K562 (cell line): ENCODE results near the gene SNX25. TPM values are rescaled to one million over a fixed set of nuclear protein-coding genes. Genes with fewer than 3 reads are reported as not detected.

Experiments used
- ARID1B ChIP-seq: fragments of 450-650 bp; IDR thresholded peaks from 2 replicates; pipeline ENCODE4 v1.6.1; 2016; ENCODE audit warnings: antibody characterized with exemption, mild to moderate bottlenecking, inconsistent platforms
- DIDO1 ChIP-seq: fragments of 450-650 bp; IDR thresholded peaks from 2 replicates; pipeline ENCODE4 v1.6.1; 2016; ENCODE audit warnings: low read depth, missing biosample characterization, missing genetic modification characterization
- EP400 ChIP-seq: fragments of 450-650 bp; IDR thresholded peaks from 2 replicates; pipeline ENCODE4 v1.6.1; 2017; ENCODE audit warnings: antibody characterized with exemption, mild to moderate bottlenecking, moderate library complexity
- FOSL1 ChIP-seq: fragments of 200-800 bp; sonication (Bioruptor generic); conservative IDR thresholded peaks from 2 replicates; pipeline ENCODE4 v1.6.1; 2016; ENCODE audit warnings: missing genetic modification characterization, missing compliant biosample characterization
- MYNN ChIP-seq, 2 experiments: sonication (generic); formaldehyde crosslinking in 1 of 2; IDR thresholded peaks; 2 replicates each; pipeline versions ENCODE4 v1.5.0 to v1.6.1; 2016 to 2020; ENCODE audit warnings: antibody characterized with exemption in 1 of 2, missing genetic modification reagents in 1 of 2
- NFRKB ChIP-seq: fragments of 450-650 bp; IDR thresholded peaks from 2 replicates; pipeline ENCODE4 v1.6.1; 2016; ENCODE audit warnings: low read depth
- RBM14 ChIP-seq: fragments of 200-400 bp; formaldehyde crosslinking; IDR thresholded peaks from 2 replicates; pipeline ENCODE4 v1.6.1; 2018; ENCODE audit warnings: low read depth, mild to moderate bottlenecking, low read length, moderate library complexity, borderline replicate concordance; ENCODE audit not compliant: insufficient read depth
- TCF7 ChIP-seq: sonication (generic); IDR thresholded peaks from 2 replicates; pipeline ENCODE4 v1.6.1; 2016; ENCODE audit warnings: antibody characterized with exemption, borderline replicate concordance
- ZC3H8 ChIP-seq: fragments of 450-650 bp; IDR thresholded peaks from 2 replicates; pipeline ENCODE4 v1.6.1; 2017
- ZFX ChIP-seq: sonication (generic); formaldehyde crosslinking; IDR thresholded peaks from 2 replicates; pipeline ENCODE4 v1.8.0; 2022; ENCODE audit warnings: mild to moderate bottlenecking, missing genetic modification reagents, moderate library complexity
- ZNF143 ChIP-seq: sonication (generic); formaldehyde crosslinking; IDR thresholded peaks from 2 replicates; pipeline ENCODE4 v1.9.0; 2022; ENCODE audit warnings: mild to moderate bottlenecking, missing genetic modification reagents
- ZNF318 ChIP-seq, 2 experiments: fragments of 450-650 bp; IDR thresholded peaks; 2 replicates each; pipeline ENCODE4 v1.6.1; 2016; ENCODE audit warnings: mild to moderate bottlenecking in 2 of 2, borderline replicate concordance in 1 of 2, low read depth in 1 of 2, moderate library complexity in 1 of 2
- ZNF347 ChIP-seq: fragments of 450-650 bp; formaldehyde crosslinking; IDR thresholded peaks from 2 replicates; pipeline ENCODE4 v1.4.0; 2020; ENCODE audit warnings: low read depth, mild to moderate bottlenecking, moderate library complexity
- polyA plus RNA-seq, 8 experiments: library from polyadenylated mRNA; depleted of rRNA in 4 of 8; stranded (reverse) in 5 of 8; unstranded in 3 of 8; fragments of >200 nt; fragmentation: Nextera tagmentation in 2 of 8; fragmentation: Illumina TruSeq in 1 of 8; extraction: Ambion mirVana in 2 of 8; extraction: Trizol in 1 of 8; gene quantifications; 2 replicates each; pipeline versions ENCODE4 v1.2.1 to v1.2.3, GENCODE V29; 2011 to 2014; ENCODE audit warnings: inconsistent platforms in 1 of 8, missing spikeins in 1 of 8
- total RNA-seq, 7 experiments: library from RNA; depleted of rRNA in 6 of 7; stranded (reverse); fragments of >200 nt in 6 of 7; fragmentation: Illumina TruSeq in 2 of 7; extraction: Trizol in 2 of 7; gene quantifications; 2 replicates each; pipeline versions ENCODE4 v1.2.1 to v1.2.3, GENCODE V29; 2011 to 2021; ENCODE audit warnings: low replicate concordance in 1 of 7
- TF ChIP-seq, protein P1 (sequence below), 2 experiments: fragments of 450-650 bp in 1 of 2; IDR thresholded peaks; 2 replicates each; pipeline ENCODE4 v1.6.1; 2011 to 2017; ENCODE audit warnings: low read depth in 2 of 2, antibody characterized with exemption in 1 of 2, borderline replicate concordance in 1 of 2, low read length in 1 of 2, mild to moderate bottlenecking in 1 of 2, mixed read lengths in 1 of 2; ENCODE audit not compliant: control insufficient read depth in 1 of 2
- TF ChIP-seq, protein P2 (sequence below): sonication (generic); formaldehyde crosslinking; IDR thresholded peaks from 2 replicates; pipeline ENCODE4 v1.8.0; 2022; ENCODE audit warnings: mild to moderate bottlenecking, missing genetic modification reagents, borderline replicate concordance

Gene SNX25
- total and polyA plus RNA-seq, 9 of the 15 experiments (the other 6 are each of a cell fraction or from before 2014, with no cell fraction given) = 2.5 to 23.4 (median 13.3) TPM

- TF ChIP-seq ZNF318 (IDR thresholded peaks at IDR 0.05; ENCODE audit: borderline replicate concordance in 1 of 2, low read depth in 1 of 2) (no peak), ZNF143 (no peak), ZNF347 (CRISPR knock-in tag) (no peak), NFRKB (no peak), TCF7 (no peak), DIDO1 (tag) (no peak), FOSL1 (tag) (peak; percentile 92), ARID1B (peak; percentile 76), ZFX (CRISPR knock-in tag) (no peak), EP400 (0 out of 2 replicates have a peak, but pooled peaks have one; percentile 16), ZC3H8 (no peak), RBM14 (no peak), MYNN (IDR thresholded peaks at IDR 0.05) (no peak), MYNN (CRISPR knock-in tag; IDR thresholded peaks at IDR 0.05) (no peak)
- TF ChIP-seq, protein P1, sequence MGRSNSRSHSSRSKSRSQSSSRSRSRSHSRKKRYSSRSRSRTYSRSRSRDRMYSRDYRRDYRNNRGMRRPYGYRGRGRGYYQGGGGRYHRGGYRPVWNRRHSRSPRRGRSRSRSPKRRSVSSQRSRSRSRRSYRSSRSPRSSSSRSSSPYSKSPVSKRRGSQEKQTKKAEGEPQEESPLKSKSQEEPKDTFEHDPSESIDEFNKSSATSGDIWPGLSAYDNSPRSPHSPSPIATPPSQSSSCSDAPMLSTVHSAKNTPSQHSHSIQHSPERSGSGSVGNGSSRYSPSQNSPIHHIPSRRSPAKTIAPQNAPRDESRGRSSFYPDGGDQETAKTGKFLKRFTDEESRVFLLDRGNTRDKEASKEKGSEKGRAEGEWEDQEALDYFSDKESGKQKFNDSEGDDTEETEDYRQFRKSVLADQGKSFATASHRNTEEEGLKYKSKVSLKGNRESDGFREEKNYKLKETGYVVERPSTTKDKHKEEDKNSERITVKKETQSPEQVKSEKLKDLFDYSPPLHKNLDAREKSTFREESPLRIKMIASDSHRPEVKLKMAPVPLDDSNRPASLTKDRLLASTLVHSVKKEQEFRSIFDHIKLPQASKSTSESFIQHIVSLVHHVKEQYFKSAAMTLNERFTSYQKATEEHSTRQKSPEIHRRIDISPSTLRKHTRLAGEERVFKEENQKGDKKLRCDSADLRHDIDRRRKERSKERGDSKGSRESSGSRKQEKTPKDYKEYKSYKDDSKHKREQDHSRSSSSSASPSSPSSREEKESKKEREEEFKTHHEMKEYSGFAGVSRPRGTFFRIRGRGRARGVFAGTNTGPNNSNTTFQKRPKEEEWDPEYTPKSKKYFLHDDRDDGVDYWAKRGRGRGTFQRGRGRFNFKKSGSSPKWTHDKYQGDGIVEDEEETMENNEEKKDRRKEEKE (IDR thresholded peaks at IDR 0.05; ENCODE audit: borderline replicate concordance in 1 of 2, control insufficient read depth in 1 of 2, low read depth in 2 of 2, low read length in 1 of 2) = no peak
- TF ChIP-seq, protein P2, sequence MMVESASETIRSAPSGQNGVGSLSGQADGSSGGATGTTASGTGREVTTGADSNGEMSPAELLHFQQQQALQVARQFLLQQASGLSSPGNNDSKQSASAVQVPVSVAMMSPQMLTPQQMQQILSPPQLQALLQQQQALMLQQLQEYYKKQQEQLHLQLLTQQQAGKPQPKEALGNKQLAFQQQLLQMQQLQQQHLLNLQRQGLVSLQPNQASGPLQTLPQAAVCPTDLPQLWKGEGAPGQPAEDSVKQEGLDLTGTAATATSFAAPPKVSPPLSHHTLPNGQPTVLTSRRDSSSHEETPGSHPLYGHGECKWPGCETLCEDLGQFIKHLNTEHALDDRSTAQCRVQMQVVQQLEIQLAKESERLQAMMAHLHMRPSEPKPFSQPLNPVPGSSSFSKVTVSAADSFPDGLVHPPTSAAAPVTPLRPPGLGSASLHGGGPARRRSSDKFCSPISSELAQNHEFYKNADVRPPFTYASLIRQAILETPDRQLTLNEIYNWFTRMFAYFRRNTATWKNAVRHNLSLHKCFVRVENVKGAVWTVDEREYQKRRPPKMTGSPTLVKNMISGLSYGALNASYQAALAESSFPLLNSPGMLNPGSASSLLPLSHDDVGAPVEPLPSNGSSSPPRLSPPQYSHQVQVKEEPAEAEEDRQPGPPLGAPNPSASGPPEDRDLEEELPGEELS = 0 out of 2 replicates have a peak, but pooled peaks have one; percentile 23
These were observed 42.2 kb upstream of the SNX25 start (continued) for GRCh38 chr4:185167234-185167633.
